HG03025 (cell line): ENCODE results near the gene MRPL33.

Experiments
- ATAC-seq: cut with Tn5 transposase; IDR thresholded peaks from one replicate; pipeline ENCODE4 v1.9.1; 2021; ENCODE audit warnings: mild to moderate bottlenecking, moderate library complexity; ENCODE audit not compliant: unreplicated experiment, low FRiP score

The MRPL33 gene

GRCh38 chr2:27771548-27772335, at the start of gene MRPL33:
MRPL33 (plus strand) TSS chr2:27771719; CDS start chr2:27771778, 59 bp downstream.
- ATAC-seq, result peak; percentile 90

GRCh38 chr2:27721884-27722485, 49.5 kb upstream of the MRPL33 start:
- no peak for ATAC-seq

GRCh38 chr2:27723372-27724144, 48.0 kb upstream of the MRPL33 start:
- ATAC-seq, result no peak

- ATAC-seq, result no peak
These were observed 47.3 kb upstream of the MRPL33 start for GRCh38 chr2:27724191-27724590.

- no peak for ATAC-seq
These were observed 46.4 kb upstream of the MRPL33 start for GRCh38 chr2:27724905-27725701.

GRCh38 chr2:27727257-27727656, 44.3 kb upstream of the MRPL33 start:
- ATAC-seq, result no peak

- no peak for ATAC-seq
These were observed 43.2 kb upstream of the MRPL33 start for GRCh38 chr2:27728081-27728858.

- no peak for ATAC-seq
These were observed 42.3 kb upstream of the MRPL33 start for GRCh38 chr2:27729198-27729597.

- no peak for ATAC-seq
These were observed 41.9 kb upstream of the MRPL33 start for GRCh38 chr2:27729614-27730013.

- ATAC-seq, result no peak
These were observed 41.3 kb upstream of the MRPL33 start for GRCh38 chr2:27730261-27730662.

- no peak for ATAC-seq
These were observed 40.4 kb upstream of the MRPL33 start for GRCh38 chr2:27730980-27731691.

- no peak for ATAC-seq
These were observed 37.2 kb upstream of the MRPL33 start for GRCh38 chr2:27734305-27734704.

GRCh38 chr2:27735263-27735904, 36.1 kb upstream of the MRPL33 start:
- ATAC-seq, result no peak

GRCh38 chr2:27736031-27736889, 35.3 kb upstream of the MRPL33 start:
- no peak for ATAC-seq

GRCh38 chr2:27736890-27737204, 34.7 kb upstream of the MRPL33 start:
- ATAC-seq, result no peak

- ATAC-seq, result no peak
These were observed 33.7 kb upstream of the MRPL33 start for GRCh38 chr2:27737676-27738348.

- no peak for ATAC-seq
These were observed 33.0 kb upstream of the MRPL33 start for GRCh38 chr2:27738349-27739057.
